ENCODE measurements around the gene MYL12A. TPM values are rescaled to one million over a fixed set of nuclear protein-coding genes. Genes with fewer than 3 reads are reported as not detected.

MYL12A gene
- total and polyA plus RNA-seq, 2 of the 13 experiments (the other 11 are each of a cell fraction or from before 2014, with no cell fraction given), result 261 to 277 TPM

- no peak for TF ChIP-seq ATF2 (CRISPR knock-in tag; IDR thresholded peaks at IDR 0.05)
- 0 out of 2 replicates have a peak, but pooled peaks have one; percentile 21 for TF ChIP-seq REPIN1 (CRISPR knock-in tag; IDR thresholded peaks at IDR 0.05; ENCODE audit: borderline replicate concordance, low read depth)
- no peak for TF ChIP-seq RAD21 (CRISPR knock-in tag; IDR thresholded peaks at IDR 0.05)
- TF ChIP-seq ZFP1 (CRISPR knock-in tag; IDR thresholded peaks at IDR 0.05), result no peak
- no peak for TF ChIP-seq ISX (CRISPR knock-in tag; conservative IDR thresholded peaks at IDR 0.05)
- TF ChIP-seq, protein P1, sequence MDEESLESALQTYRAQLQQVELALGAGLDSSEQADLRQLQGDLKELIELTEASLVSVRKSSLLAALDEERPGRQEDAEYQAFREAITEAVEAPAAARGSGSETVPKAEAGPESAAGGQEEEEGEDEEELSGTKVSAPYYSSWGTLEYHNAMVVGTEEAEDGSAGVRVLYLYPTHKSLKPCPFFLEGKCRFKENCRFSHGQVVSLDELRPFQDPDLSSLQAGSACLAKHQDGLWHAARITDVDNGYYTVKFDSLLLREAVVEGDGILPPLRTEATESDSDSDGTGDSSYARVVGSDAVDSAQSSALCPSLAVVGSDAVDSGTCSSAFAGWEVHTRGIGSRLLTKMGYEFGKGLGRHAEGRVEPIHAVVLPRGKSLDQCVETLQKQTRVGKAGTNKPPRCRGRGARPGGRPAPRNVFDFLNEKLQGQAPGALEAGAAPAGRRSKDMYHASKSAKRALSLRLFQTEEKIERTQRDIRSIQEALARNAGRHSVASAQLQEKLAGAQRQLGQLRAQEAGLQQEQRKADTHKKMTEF (CRISPR knock-in tag; IDR thresholded peaks at IDR 0.05), result no peak
- no peak for TF ChIP-seq MTF2 (CRISPR knock-in tag; IDR thresholded peaks at IDR 0.05; ENCODE audit: borderline replicate concordance)
- no peak for TF ChIP-seq CENPX (CRISPR knock-in tag; IDR thresholded peaks at IDR 0.05)
- TF ChIP-seq POLR2A (IDR thresholded peaks at IDR 0.05; ENCODE audit: insufficient read depth in 1 of 2, low read depth in 2 of 2, low read length in 2 of 2), result peak in 1 of 2 experiments; percentile 25; a peak in 1 of 4 replicates
- TF ChIP-seq SP2 (CRISPR knock-in tag; IDR thresholded peaks at IDR 0.05), result no peak
These were observed 18.5 kb downstream of the MYL12A start (continued) for GRCh38 chr18:3266062-3266608.

DNA sequence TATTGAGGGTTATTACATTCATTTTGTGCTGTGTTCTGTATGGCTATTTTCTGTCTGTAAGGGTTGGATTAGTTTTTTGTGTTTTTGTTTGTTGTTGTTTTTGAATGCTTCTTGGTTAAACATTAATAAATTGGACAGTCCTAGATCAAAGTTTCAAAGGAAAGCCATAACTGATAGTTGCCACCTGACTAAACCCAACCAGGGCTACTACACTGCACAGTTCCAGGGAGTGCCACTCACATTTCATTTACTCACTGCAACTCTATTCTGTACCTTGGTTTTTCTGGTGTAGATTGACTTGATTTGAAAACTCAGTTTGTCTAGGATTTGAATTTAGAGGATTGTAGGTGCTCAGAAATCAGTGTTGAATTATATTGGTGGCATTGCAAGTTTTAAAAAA lies 20.7 kb downstream of the MYL12A start:
- no peak for FAIRE-seq
- CTCF ChIA-PET (ENCODE audit: low intra/inter-chr PET ratio, low total read pairs), result no interaction called here
- no peak overlapping the region for H2AFZ ChIP-seq (ENCODE audit: low read length)
- BruUV-seq (replicated peaks), result no TSS peak
- POLR2A ChIA-PET, result no interaction called here
- H3K36me3 ChIP-seq (replicated peaks in 1 of 2; ENCODE audit: control insufficient read depth in 1 of 2, insufficient read depth in 2 of 2, low read length in 2 of 2), result peaks cover 2 to 11% of the 10 kb centered on the region in 2 experiments; a peak in 2 of 5 replicates
- TF ChIP-seq MTA1 (CRISPR knock-in tag; IDR thresholded peaks at IDR 0.05; ENCODE audit: borderline replicate concordance) (no peak), RAD21 (CRISPR knock-in tag; IDR thresholded peaks at IDR 0.05) (no peak), ZBTB4 (CRISPR knock-in tag; IDR thresholded peaks at IDR 0.05; ENCODE audit: borderline replicate concordance) (no peak), ZNF296 (CRISPR knock-in tag; conservative IDR thresholded peaks at IDR 0.05) (no peak), ZNF136 (CRISPR knock-in tag; IDR thresholded peaks at IDR 0.05; ENCODE audit: low read depth) (no peak), SRSF9 (IDR thresholded peaks at IDR 0.05; ENCODE audit: borderline replicate concordance, insufficient read depth, low read depth, low read length, poor library complexity, severe bottlenecking) (no peak), JUND (CRISPR knock-in tag; IDR thresholded peaks at IDR 0.05) (no peak), DNMT1 (CRISPR knock-in tag; IDR thresholded peaks at IDR 0.05) (no peak), HMGA1 (CRISPR knock-in tag; conservative IDR thresholded peaks at IDR 0.05) (no peak)
- TF ChIP-seq, protein P2, sequence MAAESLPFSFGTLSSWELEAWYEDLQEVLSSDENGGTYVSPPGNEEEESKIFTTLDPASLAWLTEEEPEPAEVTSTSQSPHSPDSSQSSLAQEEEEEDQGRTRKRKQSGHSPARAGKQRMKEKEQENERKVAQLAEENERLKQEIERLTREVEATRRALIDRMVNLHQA (CRISPR knock-in tag; IDR thresholded peaks at IDR 0.05), result no peak
- peak overlapping the region; percentile 32 for H3K4me2 ChIP-seq (ENCODE audit: low read depth, low read length)
- H3K27me3 ChIP-seq (ENCODE audit: control insufficient read depth in 1 of 2, insufficient read depth in 2 of 2, low read length in 2 of 2), result no peaks in the 10 kb centered on the region
- no peak for DNase-seq (ENCODE audit: low spot score)
- in situ Hi-C loops (cut with HindIII; ENCODE audit: extremely low pct_ligation_motif_present, low pct_unique_long_range_greater_than_20kb), result no loop called here
- peaks cover 64% of the 10 kb centered on the region for H3K4me1 ChIP-seq (ENCODE audit: insufficient read depth, low read length)
- intact Hi-C loops (cut with micrococcal nuclease; ENCODE audit: unreplicated experiment), result no loop called here
- H4K20me1 ChIP-seq (ENCODE audit: insufficient read depth, low read length), result peaks cover 85% of the 10 kb centered on the region
- 0 out of 6 replicates have a peak overlapping the region, but pooled peaks of 1 of the 3 experiments have one; percentile 28 for H3K4me3 ChIP-seq (replicated peaks in 1 of 3; ENCODE audit: insufficient read depth in 1 of 3, low read depth in 2 of 3, low read length in 3 of 3)
- peaks cover 97% of the 10 kb centered on the region for H3K79me2 ChIP-seq (ENCODE audit: insufficient read depth, low read length)
- H3K27ac ChIP-seq (ENCODE audit: extremely low read length, insufficient read depth, low read length), result no peak overlapping the region
- H3K9me3 ChIP-seq (ENCODE audit: low read length), result no peaks in the 10 kb centered on the region
- no peak overlapping the region for H3K9ac ChIP-seq (ENCODE audit: insufficient read depth, low read depth, low read length)
- peak; percentile 62 for ATAC-seq
